Fibroblast of skin of right biceps (primary cell): ENCODE results near the gene WDR1.

Experiments used
- DNase-seq: peaks from one replicate; pipeline ENCODE4 v3.0.0-alpha.2; 2013

The WDR1 gene

GRCh38 chr4:10113362-10114047 is 3.1 kb downstream of the WDR1 start:
- no peak for DNase-seq

GRCh38 chr4:10112658-10113284 is 3.8 kb downstream of the WDR1 start:
- no peak for DNase-seq

GRCh38 chr4:10111067-10111801 is 5.4 kb downstream of the WDR1 start:
- DNase-seq, result no peak

GRCh38 chr4:10109995-10110670 is 6.5 kb downstream of the WDR1 start:
- no peak for DNase-seq

- DNase-seq, result no peak
Measured at GRCh38 chr4:10108818-10109783, 7.5 kb downstream of the WDR1 start.

- no peak for DNase-seq
Measured at GRCh38 chr4:10108391-10108790, 8.2 kb downstream of the WDR1 start.

GRCh38 chr4:10107111-10108091 is 9.2 kb downstream of the WDR1 start:
- no peak for DNase-seq

GRCh38 chr4:10106421-10107039 is 10.1 kb downstream of the WDR1 start:
- peak; percentile 97 for DNase-seq

- DNase-seq, result no peak
Measured at GRCh38 chr4:10105920-10106319, 10.7 kb downstream of the WDR1 start.

GRCh38 chr4:10105421-10105820 is 11.2 kb downstream of the WDR1 start:
- no peak for DNase-seq

- DNase-seq, result no peak
Measured at GRCh38 chr4:10104991-10105276, 11.7 kb downstream of the WDR1 start.

GRCh38 chr4:10104211-10104990 is 12.2 kb downstream of the WDR1 start:
- no peak for DNase-seq

GRCh38 chr4:10102474-10103332 is 13.9 kb downstream of the WDR1 start:
- no peak for DNase-seq

- no peak for DNase-seq
Measured at GRCh38 chr4:10101671-10102473, 14.7 kb downstream of the WDR1 start.

GRCh38 chr4:10100734-10101216 is 15.8 kb downstream of the WDR1 start:
- no peak for DNase-seq

- DNase-seq, result no peak
Measured at GRCh38 chr4:10099499-10100325, 16.9 kb downstream of the WDR1 start.

GRCh38 chr4:10098780-10099160 is 17.8 kb downstream of the WDR1 start:
- peak; percentile 73 for DNase-seq
